GM12891 (cell line): ENCODE results near the gene OR2A12.

ENCODE experiments used
- POLR2A ChIP-seq: IDR thresholded peaks from 2 replicates; pipeline ENCODE4 v1.6.1; 2011; ENCODE audit warnings: low read depth, low read length, control low read depth
- POLR2AphosphoS5 ChIP-seq: IDR thresholded peaks from 2 replicates; pipeline ENCODE4 v1.6.1; 2011; ENCODE audit warnings: low read depth, low read length, control low read depth
- TAF1 ChIP-seq: IDR thresholded peaks from 2 replicates; pipeline ENCODE4 v1.6.1; 2011; ENCODE audit warnings: low read depth, low read length, control low read depth

DNA sequence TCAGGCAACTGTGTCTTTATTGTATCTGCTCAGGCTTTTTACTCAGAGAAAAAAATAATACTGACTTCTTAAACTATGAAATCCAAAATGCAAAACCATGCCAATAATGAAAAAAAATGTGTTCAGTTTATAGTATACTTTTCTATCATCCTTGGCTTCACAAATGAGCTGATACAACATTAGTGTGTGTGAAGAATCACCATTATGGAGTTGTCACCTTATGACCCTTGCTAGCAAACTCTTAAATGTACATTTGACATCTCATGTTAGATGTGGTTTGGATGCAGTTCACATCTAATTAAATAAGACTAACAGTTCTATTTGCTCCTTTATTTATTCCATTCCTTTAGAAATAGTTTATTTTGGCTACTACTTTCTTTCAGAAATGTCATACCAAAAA is 19.1 kb downstream of the OR2A12 start:
- TF ChIP-seq POLR2AphosphoS5: no peak
- TF ChIP-seq POLR2A: no peak
- TF ChIP-seq TAF1: no peak
